Endothelial cell of umbilical vein (primary cell): ENCODE measurements around the gene CUL9. TPM values are rescaled to one million over a fixed set of nuclear protein-coding genes. Genes with fewer than 3 reads are reported as not detected.

ENCODE experiments used
- BruUV-seq: library from RNA; stranded (reverse); fragments of 400-500 nt; replicated peaks from 2 replicates; lab custom pipeline; 2021; lab: Mats Ljungman, UMichigan
- CTCF ChIA-PET: fragments of 300-600, 350-600 bp; sonication (Branson Sonifier 250); formaldehyde crosslinking; loops from one replicate; lab custom pipeline; 2021; ENCODE audit warnings: antibody characterized with exemption, inconsistent platforms; lab: Charles Lee
- POLR2A ChIA-PET: fragments of 300-600, 350-600 bp; sonication (Branson Sonifier 250); formaldehyde crosslinking; loops from one replicate; lab custom pipeline; 2021; ENCODE audit warnings: antibody characterized with exemption, inconsistent platforms; lab: Charles Lee
- DNase-seq: peaks from one replicate; pipeline ENCODE4 v3.0.0-alpha.2; 2011; ENCODE audit warnings: low read depth, low spot score
- FAIRE-seq: peaks from 2 replicates; lab custom pipeline; 2011; peaks lifted over from hg19 to GRCh38; lab: Jason Lieb, UNC
- H2AFZ ChIP-seq: 2 replicates; pipeline ENCODE4 v1.6.0; 2012; ENCODE audit warnings: low read depth, low read length, control low read depth, inconsistent platforms
- H3K27ac ChIP-seq: 2 replicates; pipeline ENCODE4 v1.5.1; 2011; ENCODE audit warnings: low read depth, mild to moderate bottlenecking, control low read depth, low read length, moderate library complexity; ENCODE audit not compliant: insufficient read depth
- H3K27me3 ChIP-seq, 2 experiments: 2 replicates each; pipeline versions ENCODE4 v1.6.0 to v1.6.1; 2011; ENCODE audit warnings: low read length in 2 of 2, mixed read lengths in 1 of 2; ENCODE audit not compliant: control insufficient read depth in 2 of 2, insufficient read depth in 2 of 2
- H3K36me3 ChIP-seq, 2 experiments: 2 replicates in 1 of 2; 3 replicates in 1 of 2; pipeline ENCODE4 v1.5.1; 2011; ENCODE audit warnings: low read length in 2 of 2, mild to moderate bottlenecking in 1 of 2, moderate library complexity in 1 of 2; ENCODE audit not compliant: control insufficient read depth in 2 of 2, insufficient read depth in 2 of 2; ENCODE audit errors: extremely low read depth in 1 of 2
- H3K4me1 ChIP-seq: 3 replicates; pipeline ENCODE4 v1.5.1; 2011; ENCODE audit warnings: mild to moderate bottlenecking, low read length; ENCODE audit not compliant: control insufficient read depth, insufficient read depth; ENCODE audit errors: extremely low read depth
- H3K4me2 ChIP-seq: 2 replicates; pipeline ENCODE4 v1.6.1; 2011; ENCODE audit warnings: low read length, control low read depth, mixed read lengths; ENCODE audit not compliant: insufficient read depth
- H3K4me3 ChIP-seq, 3 experiments: fragments of 200-600 bp in 1 of 3; sonication (generic), shearing (Covaris generic) in 1 of 3; replicated peaks in 1 of 3; 2 replicates each; pipeline ENCODE4 v1.5.1; 2011 to 2016; ENCODE audit warnings: control low read depth in 3 of 3, low read length in 3 of 3, mild to moderate bottlenecking in 2 of 3, inconsistent platforms in 1 of 3, low read depth in 1 of 3, moderate library complexity in 1 of 3; ENCODE audit not compliant: insufficient read depth in 1 of 3
- H3K79me2 ChIP-seq: 2 replicates; pipeline ENCODE4 v1.6.0; 2012; ENCODE audit warnings: low read length, inconsistent platforms; ENCODE audit not compliant: control insufficient read depth, insufficient read depth
- H3K9ac ChIP-seq: replicated peaks from 2 replicates; pipeline ENCODE3; 2011; ENCODE audit warnings: low read length, control low read depth; ENCODE audit not compliant: insufficient read depth; ENCODE audit errors: extremely low read depth
- H3K9me1 ChIP-seq: replicated peaks from 3 replicates; pipeline ENCODE4 v1.6.0; 2011; ENCODE audit warnings: mild to moderate bottlenecking, low read length; ENCODE audit not compliant: control insufficient read depth, insufficient read depth; ENCODE audit errors: extremely low read depth
- H3K9me3 ChIP-seq: replicated peaks from 2 replicates; pipeline ENCODE4 v1.5.1; 2012; ENCODE audit warnings: low read length, inconsistent platforms; ENCODE audit not compliant: control insufficient read depth, insufficient read depth
- H4K20me1 ChIP-seq: replicated peaks from 2 replicates; pipeline ENCODE3; 2011; ENCODE audit warnings: mild to moderate bottlenecking, low read length; ENCODE audit not compliant: control insufficient read depth, insufficient read depth; ENCODE audit errors: extremely low read depth
- CTCF ChIP-seq, 2 donors: IDR thresholded peaks; 1 replicate in 1 of 2; 2 replicates in 1 of 2; pipeline ENCODE4 v1.5.1; 2011; ENCODE audit warnings: low read length in 2 of 2, mild to moderate bottlenecking in 2 of 2, moderate library complexity in 2 of 2, control low read depth in 1 of 2, inconsistent platforms in 1 of 2, low read depth in 1 of 2; ENCODE audit not compliant: insufficient read depth in 1 of 2; ENCODE audit errors: extremely low read depth in 1 of 2
- EZH2 ChIP-seq: IDR thresholded peaks from 2 replicates; pipeline ENCODE4 v1.6.1; 2012; ENCODE audit warnings: borderline replicate concordance, low read depth, mild to moderate bottlenecking, moderate library complexity, low read length, inconsistent platforms; ENCODE audit not compliant: severe bottlenecking
- FOS ChIP-seq: IDR thresholded peaks from 2 replicates; pipeline ENCODE4 v1.6.1; 2011; ENCODE audit warnings: mild to moderate bottlenecking, low read length, moderate library complexity, borderline replicate concordance; ENCODE audit not compliant: insufficient read depth
- GATA2 ChIP-seq: IDR thresholded peaks from 2 replicates; pipeline ENCODE4 v1.7.0; 2011; ENCODE audit warnings: low read depth, mild to moderate bottlenecking, moderate library complexity, mixed read lengths, low read length; ENCODE audit not compliant: insufficient read length, insufficient read depth
- JUN ChIP-seq: IDR thresholded peaks from 2 replicates; pipeline ENCODE4 v1.6.1; 2011; ENCODE audit warnings: borderline replicate concordance, low read depth; ENCODE audit not compliant: insufficient read length, insufficient read depth
- MAX ChIP-seq: IDR thresholded peaks from 2 replicates; pipeline ENCODE4 v1.6.1; 2011; ENCODE audit not compliant: insufficient read depth, insufficient read length
- MYC ChIP-seq: IDR thresholded peaks from one replicate; pipeline ENCODE4 v1.6.1; 2011; ENCODE audit warnings: mild to moderate bottlenecking, low read depth, low read length
- POLR2A ChIP-seq: IDR thresholded peaks from 2 replicates; pipeline ENCODE4 v1.6.1; 2012; ENCODE audit warnings: low read depth, mild to moderate bottlenecking, control low read depth, low read length
- POLR2AphosphoS5 ChIP-seq: IDR thresholded peaks from 2 replicates; pipeline ENCODE4 v1.6.1; 2012; ENCODE audit warnings: low read depth, mild to moderate bottlenecking, control low read depth, low read length, moderate library complexity; ENCODE audit not compliant: insufficient read depth
- dilution Hi-C: fragments of 300-500 bp; cut with MboI; formaldehyde crosslinking; loops from one replicate; pipeline ENCODE4 v1.15.0; 2019; ENCODE audit warnings: low sequenced_read_pairs; ENCODE audit not compliant: extremely low pct_ligation_motif_present
- intact Hi-C: fragments of 100-400 bp; cut with micrococcal nuclease; formaldehyde crosslinking; loops from one replicate; pipeline ENCODE4 v1.10.0; 2022
- polyA plus RNA-seq, 4 experiments: library from polyadenylated mRNA; depleted of rRNA in 3 of 4; stranded (reverse) in 3 of 4; unstranded in 1 of 4; fragments of >200 nt; gene quantifications; 2 replicates each; pipeline versions ENCODE4 v1.2.1 to v1.2.3, GENCODE V29; 2011 to 2012; ENCODE audit warnings: missing spikeins in 1 of 4
- total RNA-seq: library from RNA; stranded (reverse); gene quantifications from 2 replicates; pipeline ENCODE4 v1.2.3, GENCODE V29; 2021

CUL9 gene
- total and polyA plus RNA-seq, 2 donors (not counting 3 experiments of a cell fraction or from before 2014, with no cell fraction given), result 38.7 to 46.0 TPM

GRCh38 chr6:43271944-43272343 is 89.9 kb downstream of the CUL9 start:
- no peak for FAIRE-seq

More at GRCh38 chr6:43271944-43272343, 89.9 kb downstream of the CUL9 start:
- no peak overlapping the region for H3K4me3 ChIP-seq
- H3K4me2 ChIP-seq, result no peak overlapping the region
- no peaks in the 10 kb centered on the region for H3K79me2 ChIP-seq
- no TSS peak for BruUV-seq
- no peaks in the 10 kb centered on the region for H3K4me1 ChIP-seq
- DNase-seq, result no peak
- CTCF ChIA-PET, result interaction anchor here (1.3 kb wide), 1 partner anchor 62 kb away, joined by 4 read pairs; no protein-coding TSS in a partner anchor
- dilution Hi-C loops (no loop called here), intact Hi-C loops (no loop called here)
- H2AFZ ChIP-seq, result no peak overlapping the region
- no peak overlapping the region for H3K27ac ChIP-seq
- H3K36me3 ChIP-seq, result no peaks in the 10 kb centered on the region
- H3K9me3 ChIP-seq, result no peaks in the 10 kb centered on the region
- no peaks in the 10 kb centered on the region for H3K9me1 ChIP-seq
- no peaks in the 10 kb centered on the region for H4K20me1 ChIP-seq
- POLR2A ChIA-PET, result no interaction called here
- H3K27me3 ChIP-seq, result peaks cover 53 to 59% of the 10 kb centered on the region in 2 experiments
- no peak for TF ChIP-seq CTCF (IDR thresholded peaks at IDR 0.05; ENCODE audit: extremely low read depth in 1 of 2, insufficient read depth in 1 of 2, low read depth in 1 of 2, low read length in 2 of 2)
- no peak for TF ChIP-seq POLR2AphosphoS5
- no peak for TF ChIP-seq EZH2
- TF ChIP-seq MYC, result no peak
- TF ChIP-seq GATA2, result no peak
- no peak for TF ChIP-seq POLR2A
- TF ChIP-seq MAX, result no peak
- TF ChIP-seq JUN, result no peak
- no peak for TF ChIP-seq FOS
- H3K9ac ChIP-seq, result no peak overlapping the region
